GM19351 (cell line): ENCODE measurements around the gene PRRC2B.

ENCODE experiments used
- ATAC-seq: cut with Tn5 transposase; IDR thresholded peaks from one replicate; pipeline ENCODE4 v1.9.1; 2021; ENCODE audit warnings: mild to moderate bottlenecking, moderate library complexity; ENCODE audit not compliant: unreplicated experiment

The PRRC2B gene

DNA sequence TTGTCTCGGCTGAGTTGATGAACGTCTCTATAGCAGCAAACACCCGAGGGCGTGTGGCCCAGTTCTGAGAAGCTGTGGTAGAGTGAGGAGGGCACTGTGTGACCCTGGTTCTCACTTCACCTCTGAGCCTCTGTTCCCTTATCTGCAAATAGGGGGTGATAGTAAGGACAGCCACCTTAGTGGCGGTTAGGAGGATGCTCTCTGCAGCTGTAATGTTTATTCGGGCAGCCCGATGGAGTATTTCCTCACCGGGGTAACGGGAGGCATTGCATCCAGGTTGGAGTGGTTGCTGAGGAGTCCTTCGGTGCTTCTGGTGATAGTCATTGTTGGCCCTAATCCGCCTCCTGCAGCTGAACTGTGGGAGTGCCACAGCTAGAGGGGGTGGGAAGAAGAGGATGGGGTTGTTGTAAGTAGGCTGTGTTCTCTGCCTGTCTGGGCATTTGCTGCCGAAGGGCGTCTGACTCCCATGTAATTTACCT is 13.9 kb downstream of the PRRC2B start:
- ATAC-seq = no peak

DNA sequence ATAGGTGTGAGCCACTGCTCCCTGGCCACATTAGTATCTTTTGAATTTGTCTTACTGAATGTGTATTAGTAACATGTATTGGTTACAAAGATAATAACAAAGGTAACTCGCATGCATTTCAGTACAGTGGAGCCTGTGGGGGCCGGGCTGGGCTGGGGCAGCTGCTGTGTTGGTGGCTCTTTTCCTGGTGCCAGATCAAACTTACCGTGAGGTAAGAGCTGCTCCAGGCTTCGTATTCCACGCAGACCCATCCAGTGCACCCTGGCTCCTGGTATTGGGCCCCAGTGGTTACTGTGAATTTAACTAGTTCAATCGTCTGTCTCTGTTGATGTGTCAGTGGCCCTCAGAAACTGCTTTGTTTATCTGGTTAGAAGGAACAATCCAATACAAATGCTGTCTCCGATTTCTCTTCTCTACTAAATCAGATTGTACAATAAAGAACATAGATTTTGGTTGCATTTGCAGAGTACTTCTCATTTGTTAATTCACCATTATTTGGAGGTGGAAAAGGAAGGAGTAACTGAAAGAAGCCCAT is 15.6 kb downstream of the PRRC2B start:
- no peak for ATAC-seq

DNA sequence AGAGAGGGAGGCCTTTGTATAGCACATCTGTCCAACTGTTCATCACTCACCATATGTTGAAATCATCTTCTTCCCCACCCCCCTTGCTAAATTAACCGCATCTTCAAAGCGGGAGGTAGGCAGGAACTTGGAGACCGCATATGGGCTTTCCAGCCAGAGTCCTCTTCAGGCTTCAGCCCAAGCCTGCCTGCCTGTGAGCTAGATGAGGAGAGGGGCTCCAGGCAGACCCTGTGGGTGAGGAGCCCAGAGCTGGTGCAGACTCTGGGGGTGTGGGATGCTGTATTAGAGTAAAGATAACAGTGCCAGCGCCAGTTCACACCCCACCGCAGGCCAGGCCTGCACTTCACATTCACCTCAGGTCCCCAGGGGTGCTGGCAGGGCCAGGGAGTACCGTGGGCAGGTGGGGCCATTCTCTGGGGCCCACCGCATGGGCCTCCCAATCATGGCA is 16.2 kb downstream of the PRRC2B start:
- ATAC-seq = no peak

DNA sequence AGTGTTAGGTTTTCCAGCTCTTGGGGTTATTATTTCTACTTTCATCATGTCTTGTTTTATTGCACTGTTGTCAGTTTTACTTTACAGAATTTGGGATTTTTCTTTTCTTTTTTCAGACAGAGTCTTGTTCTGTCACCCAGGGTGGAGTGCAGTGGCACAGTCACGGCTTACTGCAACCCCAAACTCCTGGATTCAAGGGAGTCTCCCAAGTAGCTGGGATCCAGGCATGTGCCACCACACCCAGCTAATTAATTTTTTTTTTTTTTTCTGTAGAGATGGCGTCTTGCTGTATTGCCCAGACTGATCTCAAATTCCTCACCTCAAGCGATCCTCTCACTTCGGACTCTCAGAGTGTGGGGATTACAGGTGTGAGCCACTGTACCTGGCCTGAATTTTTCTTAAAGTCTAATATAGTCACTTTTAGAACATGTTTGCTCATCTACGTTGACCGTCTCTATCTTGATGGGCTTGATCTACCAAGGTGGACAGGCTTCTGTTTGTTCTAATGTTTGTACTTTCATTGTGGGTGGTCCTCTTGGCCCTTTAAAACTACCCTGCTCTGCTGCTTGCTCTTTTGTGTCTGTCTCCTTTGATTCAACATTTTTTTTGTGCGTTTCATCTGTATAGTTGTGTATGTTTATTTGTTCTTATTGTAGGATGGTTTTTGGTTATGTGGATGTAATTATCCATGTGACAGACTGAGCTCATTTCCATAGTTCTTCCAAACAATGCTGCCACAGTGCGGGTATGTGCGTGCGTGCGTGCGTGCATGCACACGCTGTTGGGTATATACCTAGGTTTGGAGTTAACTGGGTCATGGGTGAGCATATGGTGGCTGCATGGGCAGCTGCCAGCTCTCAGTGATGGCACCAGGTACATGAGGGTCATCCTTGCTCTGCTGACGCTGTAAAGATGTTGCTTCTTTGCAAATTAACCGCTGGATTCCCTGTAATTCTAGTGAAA is 18.1 kb downstream of the PRRC2B start:
- ATAC-seq = no peak

DNA sequence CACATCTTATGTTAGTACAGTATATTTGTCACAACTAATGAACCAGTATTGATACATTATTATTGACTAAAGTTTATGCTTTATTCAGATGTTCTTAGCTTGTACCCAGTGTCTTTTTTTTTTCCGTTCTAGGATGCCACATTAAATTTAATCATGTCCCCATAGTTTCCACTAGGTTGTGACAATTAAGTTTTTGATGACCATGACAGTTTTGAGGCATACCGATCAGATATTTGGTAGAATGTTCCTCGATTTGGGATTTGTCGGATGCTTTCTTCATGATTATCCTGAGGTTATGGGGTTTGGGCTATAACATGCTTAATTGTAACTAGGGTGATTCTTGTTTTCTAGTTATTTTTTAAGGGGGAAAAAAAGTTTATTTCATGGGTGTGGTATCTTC is 22.6 kb downstream of the PRRC2B start:
- no peak for ATAC-seq

DNA sequence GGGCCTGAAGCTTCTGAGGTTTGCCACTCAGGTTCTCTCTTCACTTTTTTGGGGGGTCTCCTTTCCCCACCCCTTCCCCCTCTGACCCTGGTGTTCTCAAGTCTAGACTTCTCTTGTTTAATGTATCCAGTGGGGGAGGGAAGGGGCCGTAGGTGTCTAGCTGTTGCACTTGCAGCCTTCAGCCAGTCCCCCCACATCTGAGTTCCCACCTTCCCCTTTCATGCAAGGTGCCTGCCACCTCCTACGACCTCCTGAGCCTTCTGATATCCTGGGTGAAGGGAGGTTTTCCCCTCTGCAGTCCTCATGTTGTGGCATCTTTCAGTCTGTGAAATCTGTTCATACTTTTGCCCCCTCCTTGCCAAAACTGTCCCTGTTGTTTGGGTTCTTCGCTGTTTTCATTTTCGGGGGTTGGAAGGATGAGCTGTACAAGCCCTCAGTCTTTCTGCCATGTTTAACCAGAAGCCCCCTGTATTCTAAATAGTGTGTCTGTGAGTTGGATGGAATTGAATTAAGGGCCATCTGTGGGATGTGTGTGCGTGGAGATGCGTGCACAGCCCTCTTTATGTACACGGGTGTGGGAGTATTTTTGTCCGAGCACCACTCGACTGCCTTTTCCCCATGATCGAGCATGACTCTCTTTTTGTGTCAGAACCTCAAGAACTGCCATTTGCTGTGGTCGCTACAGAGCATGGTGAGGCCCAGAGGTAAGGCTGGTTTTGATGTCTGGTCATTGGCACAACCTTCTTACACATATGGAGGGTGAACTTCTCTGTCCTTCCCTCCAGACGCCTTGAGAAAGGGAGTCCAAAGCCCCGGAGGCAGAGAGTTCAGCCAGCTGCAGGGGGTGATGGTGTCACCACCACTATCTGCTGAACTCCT is 23.6 kb downstream of the PRRC2B start:
- no peak for ATAC-seq

DNA sequence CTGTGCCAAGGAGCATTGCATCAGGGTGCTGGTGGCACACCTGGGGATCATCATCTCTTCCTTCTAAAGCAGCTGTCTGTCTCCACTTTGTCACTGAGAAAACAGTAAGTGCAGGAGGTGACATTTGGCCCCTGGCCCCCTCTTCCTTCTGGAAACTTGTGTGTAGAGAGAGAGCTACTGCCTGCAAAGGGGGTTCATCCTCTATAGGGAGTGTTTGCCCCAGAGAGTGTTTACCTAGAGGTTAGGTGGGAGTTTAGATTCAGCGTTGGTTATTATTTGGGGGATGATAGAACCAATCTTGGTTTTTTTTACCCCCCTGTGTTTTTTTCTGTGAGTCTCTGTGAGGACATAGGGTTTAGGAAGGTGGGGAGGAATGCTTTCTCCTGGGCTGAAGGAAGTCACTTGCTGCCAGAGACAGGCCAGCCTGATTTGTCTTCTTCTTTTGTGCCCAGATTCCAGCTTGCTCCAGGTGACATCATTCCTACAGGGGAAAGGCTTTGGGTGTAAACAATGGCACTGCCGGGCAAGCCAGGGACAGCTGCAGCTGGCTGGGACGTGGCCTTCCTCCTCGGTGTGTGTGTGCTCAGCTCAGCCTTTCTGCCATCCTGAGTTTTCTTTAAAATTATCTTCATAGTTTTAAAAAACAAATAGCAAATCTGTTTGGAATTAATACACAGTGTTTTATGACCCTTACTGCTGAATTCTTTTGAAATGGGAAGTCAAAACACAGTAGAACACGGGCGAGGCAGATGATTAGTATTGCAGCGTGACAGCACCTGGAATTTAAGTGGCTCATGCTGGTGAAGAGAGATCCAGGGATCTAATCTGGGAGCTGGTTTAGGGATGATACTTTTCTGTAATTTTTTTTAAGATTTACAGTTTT is 24.5 kb downstream of the PRRC2B start:
- no peak for ATAC-seq

DNA sequence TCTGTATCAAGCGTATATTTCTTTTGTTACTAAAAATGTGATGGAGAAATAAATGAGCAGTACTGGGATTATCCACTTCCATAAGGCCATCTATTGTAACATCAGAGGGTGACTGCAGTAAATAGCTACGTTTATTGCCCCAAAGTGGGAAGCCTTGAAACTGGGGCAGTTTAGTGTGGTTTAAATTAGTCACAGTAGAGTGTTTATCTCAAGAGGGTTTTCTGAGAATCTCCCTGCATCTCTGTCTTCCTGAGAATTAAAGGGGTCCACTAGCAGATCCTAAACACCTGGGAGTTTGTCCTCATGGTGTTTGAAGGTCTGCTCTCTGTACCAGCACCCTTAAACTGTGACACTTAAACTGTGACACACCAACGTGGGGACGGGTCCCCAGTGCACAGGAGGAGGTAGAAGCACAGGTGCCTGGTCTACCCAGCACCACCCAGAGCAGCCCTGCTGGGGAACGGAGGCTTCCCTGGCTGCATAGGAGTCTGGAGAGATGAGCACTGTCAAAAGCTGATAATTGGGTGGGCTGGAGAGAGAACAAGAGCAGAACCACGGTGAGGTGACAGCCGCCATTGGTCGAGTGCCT is 25.2 kb downstream of the PRRC2B start:
- ATAC-seq = no peak

DNA sequence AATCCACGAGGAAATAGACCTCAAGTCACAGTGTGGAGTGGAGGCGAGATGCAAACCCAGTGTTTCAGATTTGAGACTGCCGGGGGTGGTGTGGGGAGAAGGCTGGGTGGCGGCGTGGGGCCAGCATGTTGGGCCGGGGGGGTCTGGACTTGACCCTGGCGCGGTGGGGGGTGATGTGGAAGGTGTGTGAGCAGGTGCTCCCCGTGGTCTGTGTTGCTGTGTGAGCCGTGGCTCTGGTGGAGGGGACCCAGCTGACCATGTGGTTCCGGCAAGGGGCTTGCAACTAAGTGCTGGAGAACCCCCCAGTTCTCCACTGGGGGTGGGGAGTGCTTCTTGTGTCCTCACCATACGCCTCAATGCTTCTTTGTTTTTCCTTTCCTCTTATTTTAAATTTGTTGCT is 25.8 kb downstream of the PRRC2B start:
- no peak for ATAC-seq

DNA sequence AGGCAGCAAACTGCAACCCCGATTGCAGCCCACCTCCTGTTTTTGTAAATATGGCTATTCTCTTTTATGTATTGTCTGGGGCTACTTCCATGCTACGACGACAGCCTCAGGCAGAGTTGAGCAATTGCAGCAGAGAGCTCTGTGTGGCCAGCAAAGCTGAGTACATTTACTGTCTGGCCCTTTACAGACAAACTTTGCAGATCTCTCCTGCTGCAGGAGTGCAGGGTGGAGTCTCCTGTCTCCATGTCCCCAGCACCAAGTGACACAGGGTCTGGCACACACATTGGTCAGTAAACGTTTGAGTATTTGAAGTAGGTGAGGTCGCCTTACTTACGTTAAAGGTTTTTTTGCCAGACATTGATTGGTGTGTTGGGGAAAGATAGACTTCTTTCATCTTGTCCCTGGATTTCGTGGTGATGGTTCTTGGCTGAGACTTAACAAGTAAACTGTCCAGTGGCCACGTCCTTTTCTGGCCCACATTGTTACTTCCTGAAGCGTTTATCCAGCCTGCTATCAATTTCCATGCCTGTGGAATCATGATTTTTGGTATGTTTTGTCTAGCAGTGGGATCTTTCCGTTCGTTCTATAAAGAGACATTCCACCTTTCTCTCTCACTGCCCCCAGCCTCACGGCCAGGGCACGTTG is 27.2 kb downstream of the PRRC2B start:
- ATAC-seq = no peak

DNA sequence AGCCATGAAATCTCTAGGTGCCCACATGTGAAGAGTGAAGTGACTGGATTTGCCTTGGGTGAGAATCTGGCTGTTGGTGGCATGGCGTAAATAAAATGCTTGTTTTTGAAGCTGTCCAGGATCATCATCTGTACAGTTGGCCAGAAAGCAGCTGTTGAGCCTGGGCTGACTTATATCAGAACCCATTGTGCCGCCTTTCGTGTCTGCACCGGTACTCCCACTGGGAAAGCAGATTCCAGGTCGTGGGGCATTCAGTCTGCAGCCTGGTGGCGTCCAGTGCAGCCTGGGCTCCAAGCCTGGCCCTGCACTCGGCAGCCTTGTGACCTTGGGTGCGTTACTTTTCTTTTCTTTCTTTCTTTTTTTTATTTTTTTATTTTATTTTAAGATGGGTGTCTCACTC is 27.8 kb downstream of the PRRC2B start:
- ATAC-seq = no peak

DNA sequence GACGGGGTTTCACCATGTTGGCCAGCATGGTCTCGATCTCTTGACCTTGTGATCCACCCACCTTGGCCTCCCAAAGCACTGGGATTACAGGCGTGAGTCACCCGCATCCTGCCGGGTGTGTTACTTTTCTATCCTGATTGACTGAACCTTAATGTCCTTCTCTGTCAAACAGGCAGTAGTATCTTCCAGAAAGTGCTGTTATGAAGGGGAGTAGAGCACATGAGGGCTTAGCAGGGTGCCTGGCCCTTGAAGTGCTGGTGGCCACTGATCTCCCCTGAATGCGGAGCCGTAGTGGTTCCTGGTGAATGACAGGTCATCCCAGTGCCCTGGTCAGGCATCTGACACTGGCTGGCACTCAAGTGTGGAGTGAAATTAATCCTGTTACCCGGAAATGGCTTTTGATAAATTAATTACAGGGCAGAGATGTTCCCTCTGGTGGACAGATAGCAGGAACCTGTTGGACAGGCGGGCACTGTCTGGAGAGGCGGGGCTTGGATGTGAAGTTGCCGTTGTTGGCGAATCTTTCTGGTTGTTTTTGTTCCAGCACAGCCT is 28.4 kb downstream of the PRRC2B start:
- ATAC-seq = no peak

DNA sequence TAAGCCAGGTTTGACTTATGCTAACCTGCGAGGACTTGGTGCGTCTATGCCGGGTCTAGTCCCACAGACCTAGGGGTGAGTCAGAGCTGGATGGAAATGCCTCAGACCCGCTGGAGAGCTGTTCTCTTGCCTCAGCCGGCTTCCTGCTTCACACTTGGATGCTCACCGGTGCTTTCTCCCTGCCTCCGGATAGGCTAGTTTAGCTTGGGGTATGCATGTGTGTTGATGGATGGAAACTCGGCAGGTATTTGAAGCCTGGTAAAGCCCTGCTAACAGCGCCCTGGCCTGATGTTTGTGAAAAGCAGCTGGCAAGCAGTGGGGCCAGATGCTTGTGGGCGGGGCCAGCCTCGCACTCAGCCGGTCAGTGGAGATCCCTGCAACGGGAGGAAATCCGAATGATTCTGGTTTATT is 29.3 kb downstream of the PRRC2B start:
- no peak for ATAC-seq

DNA sequence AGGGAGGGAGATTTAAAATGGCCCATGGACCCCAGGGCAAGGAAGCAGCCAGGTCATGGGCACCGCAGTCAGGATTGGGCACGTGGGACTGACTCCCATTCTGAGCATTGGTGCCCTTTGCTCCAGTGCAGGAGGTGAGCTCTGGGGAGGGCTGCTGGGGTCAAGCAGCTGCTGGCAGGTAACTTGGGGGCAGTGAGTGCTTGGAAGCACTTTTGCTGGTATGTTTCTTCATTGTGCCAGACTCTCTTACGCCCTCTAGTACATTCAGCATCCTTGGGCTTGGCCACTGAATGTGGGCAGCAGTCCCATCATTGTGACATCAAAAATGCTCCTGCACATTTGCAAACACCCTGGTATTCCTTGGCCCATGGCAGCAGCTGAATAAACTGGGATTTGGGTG is 32.7 kb downstream of the PRRC2B start:
- no peak for ATAC-seq

DNA sequence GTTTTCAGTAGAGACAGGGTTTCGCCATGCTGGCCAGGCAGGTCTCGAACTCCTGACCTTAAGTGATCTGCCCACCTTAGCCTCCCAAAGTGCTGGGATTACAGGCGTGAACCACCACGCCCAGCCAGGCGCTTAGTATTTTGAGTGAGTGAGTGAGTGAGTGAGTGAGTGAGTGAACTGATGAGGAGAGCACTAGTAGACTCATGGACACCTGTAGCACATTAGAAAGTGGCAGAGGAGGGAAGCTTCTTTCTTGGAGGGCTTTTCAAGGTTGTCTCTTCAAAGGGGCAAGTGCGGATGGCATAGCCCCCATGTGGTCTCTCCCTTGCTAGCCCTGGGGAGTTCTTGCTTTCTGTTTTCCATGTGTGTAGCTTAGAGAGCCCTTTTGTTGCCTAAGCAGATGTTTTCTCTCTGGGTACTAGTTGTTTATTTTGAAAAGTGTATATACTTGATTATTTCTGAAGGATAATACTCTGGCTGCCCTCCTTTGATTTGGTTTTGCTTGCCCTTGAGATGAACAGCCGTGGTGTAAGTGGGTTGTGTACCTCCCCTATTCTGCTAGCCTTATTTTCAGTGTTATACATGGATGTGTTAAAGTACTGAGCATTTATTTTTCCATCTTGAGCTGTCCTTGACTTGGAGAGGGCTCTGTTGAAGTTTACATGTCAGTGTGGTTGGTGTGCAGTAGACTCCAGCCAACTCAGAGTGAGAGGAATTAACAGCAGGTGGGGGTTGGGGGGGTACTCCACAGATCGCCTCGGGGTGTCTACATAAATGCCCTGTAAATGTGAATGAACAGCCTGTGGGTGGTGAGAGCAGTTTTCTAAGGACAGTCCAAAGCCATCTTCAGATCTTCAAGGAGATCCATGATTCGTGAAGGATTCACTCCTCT is 35.5 kb downstream of the PRRC2B start:
- ATAC-seq = no peak

DNA sequence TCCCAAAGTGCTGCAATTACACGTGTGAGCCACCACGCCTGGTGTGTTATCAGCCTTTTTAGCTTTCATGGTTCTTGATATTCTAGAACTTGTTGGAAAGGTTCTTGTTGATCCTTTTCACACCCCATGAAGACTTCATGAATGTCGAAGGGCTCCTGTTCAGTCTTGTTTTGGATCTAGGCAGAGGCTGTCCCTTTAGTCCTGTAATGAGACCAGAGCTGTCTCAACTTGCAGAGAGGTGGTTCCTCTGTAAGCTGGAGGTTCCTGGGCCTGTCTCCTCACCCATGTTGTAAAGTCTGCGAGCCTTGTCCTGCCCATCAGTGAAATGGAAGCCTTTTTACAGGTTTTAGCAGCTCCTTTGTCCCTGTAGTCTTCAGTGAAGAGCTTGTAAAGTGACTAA is 38.2 kb downstream of the PRRC2B start:
- no peak for ATAC-seq

DNA sequence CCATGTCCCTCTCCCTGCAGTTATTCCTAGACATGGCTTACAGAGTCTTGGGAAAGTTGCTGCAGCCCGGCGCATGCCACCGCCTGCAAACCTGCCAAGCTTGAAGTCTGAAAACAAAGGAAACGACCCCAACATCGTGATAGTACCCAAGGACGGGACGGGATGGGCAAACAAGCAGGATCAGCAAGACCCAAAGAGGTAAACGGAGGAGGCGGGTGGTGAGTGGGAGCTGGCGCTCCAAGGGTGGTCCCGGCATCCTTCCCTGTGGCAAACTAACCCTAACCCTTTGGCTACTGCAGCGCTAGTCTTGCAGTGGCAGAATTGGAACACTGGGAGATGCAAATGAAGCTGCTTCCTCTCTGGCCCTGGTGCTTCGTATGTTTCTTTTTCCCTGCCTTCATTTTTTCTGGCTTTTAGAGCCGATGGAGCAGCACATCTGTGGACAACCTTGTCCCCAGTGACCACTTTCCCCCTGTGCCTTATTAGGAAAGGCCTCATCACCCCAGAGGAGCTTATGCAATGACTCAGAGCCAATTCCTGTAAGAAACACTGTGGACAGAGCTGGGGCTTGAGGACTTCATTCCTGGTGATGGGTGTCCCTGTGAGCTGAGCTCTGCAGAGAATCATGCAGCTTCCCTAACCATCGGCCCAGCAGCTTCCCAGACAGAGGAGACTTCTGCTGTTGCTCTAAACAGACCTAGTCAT is 38.9 kb downstream of the PRRC2B start:
- no peak for ATAC-seq
